CD4-positive, CD25-positive, alpha-beta regulatory T cell (primary cell): Measurements from ENCODE around the gene SERPINA1. TPM values are rescaled to one million over a fixed set of nuclear protein-coding genes. Genes with fewer than 3 reads are reported as not detected.

Experiments used
- ATAC-seq, 2 donors: fragments of 150-1000 bp; cut with Tn5 transposase; one replicate each; pipeline ENCODE4 v1.10.0; 2021; ENCODE audit warnings: low read depth in 2 of 2, moderate number of reproducible peaks in 2 of 2, moderate library complexity in 1 of 2
- DNase-seq, 3 donors: peaks; one replicate each; pipeline versions ENCODE4 v3.0.0 to v3.0.0-alpha.2; 2012 to 2022; ENCODE audit warnings: mixed read lengths in 1 of 3
- H3K27ac ChIP-seq: one replicate; pipeline ENCODE4 v1.7.0; 2013; ENCODE audit warnings: mild to moderate bottlenecking, low read length; ENCODE audit not compliant: insufficient read depth, poor library complexity, severe bottlenecking
- H3K27me3 ChIP-seq: one replicate; pipeline ENCODE4 v1.7.0; 2013; ENCODE audit warnings: low read length; ENCODE audit not compliant: control insufficient read depth, insufficient read depth
- H3K36me3 ChIP-seq: one replicate; pipeline ENCODE4 v1.7.0; 2013; ENCODE audit warnings: mild to moderate bottlenecking, low read length, moderate library complexity; ENCODE audit not compliant: control insufficient read depth, insufficient read depth
- H3K4me1 ChIP-seq: 2 replicates; pipeline ENCODE4 v1.7.0; 2013; ENCODE audit warnings: mild to moderate bottlenecking, low read length; ENCODE audit not compliant: insufficient read depth, control insufficient read depth, poor library complexity, severe bottlenecking
- H3K4me3 ChIP-seq: one replicate; pipeline ENCODE4 v1.7.0; 2013; ENCODE audit warnings: low read depth, mild to moderate bottlenecking, low read length, moderate library complexity
- H3K9me3 ChIP-seq, 2 experiments: 1 replicate in 1 of 2; 2 replicates in 1 of 2; pipeline ENCODE4 v1.7.0; 2013; ENCODE audit warnings: low read length in 2 of 2, mild to moderate bottlenecking in 1 of 2, moderate library complexity in 1 of 2; ENCODE audit not compliant: control insufficient read depth in 2 of 2
- H3K27ac Mint-ChIP-seq, 3 donors: one replicate each; pipeline ENCODE4 v1.8.0; 2020 to 2022; ENCODE audit warnings: mild to moderate bottlenecking in 3 of 3, mixed read lengths in 3 of 3, moderate library complexity in 2 of 3
- H3K27me3 Mint-ChIP-seq: one replicate; pipeline ENCODE4 v1.8.0; 2022; ENCODE audit warnings: mild to moderate bottlenecking, mixed read lengths
- H3K36me3 Mint-ChIP-seq: one replicate; pipeline ENCODE4 v1.8.0; 2020; ENCODE audit warnings: mixed read lengths
- H3K4me1 Mint-ChIP-seq, 4 donors: one replicate each; pipeline ENCODE4 v1.8.0; 2020 to 2022; ENCODE audit warnings: mixed read lengths in 4 of 4, mild to moderate bottlenecking in 1 of 4
- H3K4me3 Mint-ChIP-seq, 4 donors: one replicate each; pipeline ENCODE4 v1.8.0; 2020 to 2022; ENCODE audit warnings: mild to moderate bottlenecking in 4 of 4, mixed read lengths in 4 of 4, moderate library complexity in 3 of 4
- H3K9me3 Mint-ChIP-seq, 7 donors: one replicate each; pipeline ENCODE4 v1.8.0; 2020 to 2022; ENCODE audit warnings: mixed read lengths in 7 of 7, mild to moderate bottlenecking in 3 of 7, moderate library complexity in 2 of 7
- polyA plus RNA-seq, 4 donors: library from polyadenylated mRNA; unstranded; fragments of 300-500 nt; fragmentation: Illumina TruSeq; gene quantifications; one replicate each; pipeline ENCODE4 v1.2.3, GENCODE V29; 2021
- total RNA-seq: library from RNA; stranded (reverse); gene quantifications from one replicate; pipeline ENCODE4 v1.2.3, GENCODE V29; 2022

SERPINA1 gene
- total RNA-seq = not detected
- 1 to 10 TPM in 1 of 4 donors, under 1 TPM in 2, not detected in 1; 0.14 to 2.6 (median 0.71) TPM for polyA plus RNA-seq

DNA sequence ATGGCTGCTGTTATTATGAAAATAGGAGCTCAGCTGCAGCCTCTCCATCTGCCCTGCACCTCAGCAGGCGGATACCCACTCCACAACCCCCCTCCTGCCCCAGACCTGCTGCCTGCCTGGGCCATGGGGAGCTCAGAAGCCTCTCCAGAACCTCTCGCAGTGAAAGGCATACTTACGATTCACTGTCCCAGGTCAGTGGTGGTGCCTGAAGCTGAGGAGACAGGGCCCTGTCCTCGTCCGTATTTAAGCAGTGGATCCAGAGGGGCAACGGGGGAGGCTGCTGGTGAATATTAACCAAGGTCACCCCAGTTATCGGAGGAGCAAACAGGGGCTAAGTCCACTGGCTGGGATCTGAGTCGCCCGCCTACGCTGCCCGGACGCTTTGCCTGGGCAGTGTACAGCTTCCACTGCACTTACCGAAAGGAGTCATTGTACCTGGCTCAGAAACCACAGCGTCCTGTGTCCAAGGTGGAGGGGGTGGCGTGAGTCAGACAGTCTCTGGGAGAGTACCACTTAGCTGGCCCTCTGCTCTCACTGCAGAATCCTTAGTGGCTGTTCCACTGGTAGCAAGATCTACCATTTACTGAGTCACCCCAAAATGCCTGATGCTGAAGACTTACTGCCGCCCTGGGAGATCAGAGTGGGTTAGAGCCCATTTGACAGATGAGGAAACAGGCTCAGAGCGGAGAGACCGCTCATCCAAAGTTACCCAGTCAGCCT, at the start of gene SERPINA1:
Gene SERPINA1, minus strand, starts transcription at position 219 of the 720 bp plus-strand sequence. CDS start 5,365 bp downstream, outside the sequence.
- Mint-ChIP-seq H3K36me3 (no peaks in the 10 kb centered on the region), H3K27me3 (peaks cover 4% of the 10 kb centered on the region), H3K27ac (no peak within 1 kb of the TSS), H3K4me3 (no peak within 1 kb of the TSS), H3K9me3 (no peaks in the 10 kb centered on the region), H3K4me1 (no peaks in the 10 kb centered on the region)
- no peak within 1 kb of the TSS for H3K4me3 ChIP-seq
- no peaks in the 10 kb centered on the region for H3K4me1 ChIP-seq
- DNase-seq (no peak), ATAC-seq (no peak)
- H3K36me3 ChIP-seq = no peaks in the 10 kb centered on the region
- H3K27me3 ChIP-seq = no peaks in the 10 kb centered on the region
- H3K9me3 ChIP-seq = no peaks in the 10 kb centered on the region
- no peak within 1 kb of the TSS for H3K27ac ChIP-seq

- Mint-ChIP-seq H3K4me3 (no peak overlapping the region), H3K4me1 (no peaks in the 10 kb centered on the region), H3K27ac (no peak overlapping the region), H3K9me3 (peaks cover 0 to 9% (median 2%) of the 10 kb centered on the region in 7 donors), H3K27me3 (peaks cover 7% of the 10 kb centered on the region), H3K36me3 (no peaks in the 10 kb centered on the region)
- Histone ChIP-seq H3K27me3 (peaks cover 5% of the 10 kb centered on the region), H3K36me3 (no peaks in the 10 kb centered on the region), H3K4me3 (no peak overlapping the region), H3K9me3 (no peaks in the 10 kb centered on the region), H3K27ac (no peak overlapping the region), H3K4me1 (no peaks in the 10 kb centered on the region)
- DNase-seq (no peak), ATAC-seq (no peak)
Measured at GRCh38 chr14:94428610-94429009, 40.2 kb upstream of the SERPINA1 start.

- H3K36me3 Mint-ChIP-seq = no peaks in the 10 kb centered on the region
- Histone ChIP-seq H3K4me1 (no peaks in the 10 kb centered on the region), H3K27ac (no peak overlapping the region), H3K27me3 (peaks cover 5% of the 10 kb centered on the region), H3K4me3 (no peak overlapping the region), H3K9me3 (no peaks in the 10 kb centered on the region), H3K36me3 (no peaks in the 10 kb centered on the region)
- H3K4me3 Mint-ChIP-seq = no peak overlapping the region
- peaks cover 0 to 9% (median 2%) of the 10 kb centered on the region in 7 donors for H3K9me3 Mint-ChIP-seq
- ATAC-seq = no peak
- DNase-seq = no peak
- no peaks in the 10 kb centered on the region for H3K4me1 Mint-ChIP-seq
- no peak overlapping the region for H3K27ac Mint-ChIP-seq
- H3K27me3 Mint-ChIP-seq = peaks cover 11% of the 10 kb centered on the region
Measured at GRCh38 chr14:94427016-94427613, 38.7 kb upstream of the SERPINA1 start.

DNA sequence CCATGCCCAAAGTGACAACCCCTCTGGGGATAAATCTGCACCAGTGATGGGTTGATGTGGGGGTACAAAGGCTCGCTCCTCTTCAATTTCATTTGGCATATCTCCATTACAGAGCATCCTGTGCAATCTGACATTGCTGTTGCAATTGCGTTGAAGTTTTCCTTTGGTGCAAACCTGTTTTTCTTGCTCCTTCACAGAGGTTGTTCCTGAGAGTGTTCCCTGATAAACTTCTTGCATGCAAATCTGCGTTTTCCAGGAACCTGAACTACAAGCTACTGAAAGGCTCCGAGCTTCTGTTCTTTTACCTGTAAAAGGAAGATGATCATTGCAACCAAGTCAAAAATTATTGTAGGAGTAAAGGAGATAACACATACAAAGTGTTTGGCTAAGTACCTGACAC, 38.1 kb upstream of the SERPINA1 start:
- H3K36me3 Mint-ChIP-seq = no peaks in the 10 kb centered on the region
- no peaks in the 10 kb centered on the region for H3K36me3 ChIP-seq
- no peak for DNase-seq
- no peak overlapping the region for H3K27ac Mint-ChIP-seq
- H3K4me3 Mint-ChIP-seq = no peak overlapping the region
- no peak overlapping the region for H3K27ac ChIP-seq
- H3K27me3 Mint-ChIP-seq = peaks cover 13% of the 10 kb centered on the region
- no peak overlapping the region for H3K4me3 ChIP-seq
- peaks cover 0 to 7% (median 2%) of the 10 kb centered on the region in 7 donors for H3K9me3 Mint-ChIP-seq
- ATAC-seq = no peak
- H3K27me3 ChIP-seq = peaks cover 6% of the 10 kb centered on the region
- no peaks in the 10 kb centered on the region for H3K4me1 ChIP-seq
- H3K9me3 ChIP-seq = no peaks in the 10 kb centered on the region
- no peaks in the 10 kb centered on the region for H3K4me1 Mint-ChIP-seq

DNA sequence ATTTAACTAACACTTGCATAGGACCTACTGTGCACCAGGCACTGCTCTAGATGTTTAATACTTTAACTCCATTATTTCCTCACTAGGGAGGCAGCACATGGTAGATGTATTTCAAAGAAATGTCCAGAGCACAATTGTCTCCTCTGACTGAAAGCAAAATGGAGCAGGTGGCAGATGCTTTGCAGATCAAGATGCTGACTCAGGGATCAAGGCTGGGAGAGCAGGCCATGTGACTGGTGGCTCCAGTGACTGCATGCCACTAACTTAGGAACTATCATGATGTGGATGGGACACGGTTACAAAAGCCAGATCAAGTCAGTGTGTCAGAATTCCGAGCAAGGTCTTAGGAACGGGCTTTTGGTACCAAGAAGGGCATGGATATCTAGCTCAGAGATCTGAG, 36.0 kb upstream of the SERPINA1 start:
- H3K4me1 Mint-ChIP-seq = no peaks in the 10 kb centered on the region
- peaks cover 0 to 4% (median 2%) of the 10 kb centered on the region in 7 donors for H3K9me3 Mint-ChIP-seq
- ATAC-seq (no peak), DNase-seq (no peak)
- no peak overlapping the region for H3K4me3 Mint-ChIP-seq
- Histone ChIP-seq H3K27me3 (peaks cover 9% of the 10 kb centered on the region), H3K4me1 (no peaks in the 10 kb centered on the region), H3K27ac (no peak overlapping the region), H3K9me3 (no peaks in the 10 kb centered on the region), H3K36me3 (no peaks in the 10 kb centered on the region), H3K4me3 (no peak overlapping the region)
- peaks cover 18% of the 10 kb centered on the region for H3K27me3 Mint-ChIP-seq
- no peak overlapping the region for H3K27ac Mint-ChIP-seq
- no peaks in the 10 kb centered on the region for H3K36me3 Mint-ChIP-seq

- no peaks in the 10 kb centered on the region for H3K36me3 Mint-ChIP-seq
- H3K27me3 Mint-ChIP-seq = peaks cover 21% of the 10 kb centered on the region
- no peak overlapping the region for H3K27ac Mint-ChIP-seq
- no peak overlapping the region for H3K4me3 ChIP-seq
- ATAC-seq (no peak), DNase-seq (peak in 1 of 3 donors; percentile 45)
- no peaks in the 10 kb centered on the region for H3K9me3 ChIP-seq
- H3K4me1 ChIP-seq = no peaks in the 10 kb centered on the region
- no peaks in the 10 kb centered on the region for H3K4me1 Mint-ChIP-seq
- H3K27me3 ChIP-seq = peaks cover 9% of the 10 kb centered on the region
- no peaks in the 10 kb centered on the region for H3K36me3 ChIP-seq
- peaks cover 0 to 4% (median 2%) of the 10 kb centered on the region in 7 donors for H3K9me3 Mint-ChIP-seq
- H3K27ac ChIP-seq = no peak overlapping the region
- no peak overlapping the region for H3K4me3 Mint-ChIP-seq
Measured at GRCh38 chr14:94423453-94424056, 35.2 kb upstream of the SERPINA1 start.

- peaks cover 21% of the 10 kb centered on the region for H3K27me3 Mint-ChIP-seq
- H3K27ac Mint-ChIP-seq = no peak overlapping the region
- Histone ChIP-seq H3K27ac (no peak overlapping the region), H3K27me3 (peaks cover 9% of the 10 kb centered on the region), H3K9me3 (no peaks in the 10 kb centered on the region), H3K4me1 (no peaks in the 10 kb centered on the region), H3K4me3 (no peak overlapping the region), H3K36me3 (no peaks in the 10 kb centered on the region)
- ATAC-seq (no peak), DNase-seq (no peak)
- no peak overlapping the region for H3K4me3 Mint-ChIP-seq
- H3K4me1 Mint-ChIP-seq = no peaks in the 10 kb centered on the region
- peaks cover 0 to 7% (median 5%) of the 10 kb centered on the region in 7 donors for H3K9me3 Mint-ChIP-seq
- no peaks in the 10 kb centered on the region for H3K36me3 Mint-ChIP-seq
Measured at GRCh38 chr14:94421316-94421715, 32.9 kb upstream of the SERPINA1 start.
